Sigmoid colon (tissue), 7 donors: Measurements from ENCODE around the gene CORO2B. TPM values are rescaled to one million over a fixed set of nuclear protein-coding genes. Genes with fewer than 3 reads are reported as not detected.

Experiments used
- DNase-seq: peaks from one replicate; pipeline ENCODE4 v3.0.0-alpha.2; 2019
- H3K27ac ChIP-seq, 4 donors: fragments of 200-600 bp; sonication (generic); one replicate each; pipeline ENCODE4 v1.5.1; 2016 to 2019; ENCODE audit warnings: mild to moderate bottlenecking in 1 of 4
- H3K27me3 ChIP-seq, 3 donors: fragments of 200-600 bp; sonication (generic); one replicate each; pipeline ENCODE4 v1.5.1; 2019; ENCODE audit warnings: mild to moderate bottlenecking in 1 of 3
- H3K36me3 ChIP-seq, 4 donors: fragments of 200-600 bp; sonication (generic); one replicate each; pipeline ENCODE4 v1.5.1; 2016 to 2019
- H3K4me1 ChIP-seq, 4 donors: fragments of 200-600 bp; sonication (generic); one replicate each; pipeline ENCODE4 v1.5.1; 2017 to 2019
- H3K4me3 ChIP-seq, 4 donors: fragments of 200-600 bp; sonication (generic); one replicate each; pipeline ENCODE4 v1.5.1; 2017 to 2019; ENCODE audit warnings: mild to moderate bottlenecking in 2 of 4, moderate library complexity in 1 of 4
- H3K9me3 ChIP-seq, 4 donors: fragments of 200-600 bp in 3 of 4; sonication (generic) in 3 of 4; one replicate each; pipeline versions ENCODE4 v1.5.1 to v1.6.1; 2013 to 2019
- EP300 ChIP-seq, 4 donors: sonication (generic); formaldehyde crosslinking; IDR thresholded peaks; one replicate each; pipeline ENCODE4 v1.6.1; 2017; ENCODE audit warnings: antibody characterized with exemption in 4 of 4
- POLR2A ChIP-seq, 2 donors: fragments of 450-650 bp; IDR thresholded peaks; one replicate each; pipeline ENCODE4 v1.6.1; 2016; ENCODE audit warnings: antibody characterized with exemption in 2 of 2, mild to moderate bottlenecking in 2 of 2, moderate library complexity in 2 of 2
- POLR2AphosphoS5 ChIP-seq, 4 donors: sonication (generic); formaldehyde crosslinking; IDR thresholded peaks; one replicate each; pipeline ENCODE4 v1.6.1; 2017; ENCODE audit warnings: antibody characterized with exemption in 4 of 4
- whole genome bisulfite sequencing, 2 donors: extraction: QIAGEN DNeasy Blood & Tissue Kit; methylation state at CpG; one replicate each; pipeline ENCODE4 v1.1.7; 2013; 5-methylcytosine and 5-hydroxymethylcytosine counted together
- intact Hi-C: fragments of 100-400 bp; cut with DNase I; formaldehyde crosslinking; loops from one replicate; pipeline ENCODE4 v1.15.1; 2023
- polyA plus RNA-seq, 3 donors: library from polyadenylated mRNA; stranded (reverse); fragments of 200-250 nt; gene quantifications; one replicate each; pipeline ENCODE4 v1.2.3, GENCODE V29; 2013
- total RNA-seq, 4 donors: library from RNA; depleted of rRNA; stranded (reverse); fragments of >200 nt; gene quantifications; one replicate each; pipeline ENCODE4 v1.1.0, GENCODE V29; 2016
- TF ChIP-seq, protein P1 (sequence below), 4 experiments: fragments of 450-650 bp in 3 of 4; fragments of 200-600 bp in 1 of 4; IDR thresholded peaks; one replicate each; pipeline ENCODE4 v1.5.1; 2016 to 2019; ENCODE audit warnings: antibody characterized with exemption in 4 of 4, mild to moderate bottlenecking in 3 of 4, moderate library complexity in 2 of 4
- donor health status: healthy with polysubstance abuse.
- donor health status: Bipolar disorder and iron deficiency.
- donor health status: healthy.

Gene CORO2B
- total RNA-seq, result 1 to 10 TPM; 3.1 to 3.9 (median 3.8) TPM
- 1 to 10 TPM in 2 of 3 donors, under 1 TPM in 1; 0.46 to 2.5 (median 1.2) TPM for polyA plus RNA-seq

DNA sequence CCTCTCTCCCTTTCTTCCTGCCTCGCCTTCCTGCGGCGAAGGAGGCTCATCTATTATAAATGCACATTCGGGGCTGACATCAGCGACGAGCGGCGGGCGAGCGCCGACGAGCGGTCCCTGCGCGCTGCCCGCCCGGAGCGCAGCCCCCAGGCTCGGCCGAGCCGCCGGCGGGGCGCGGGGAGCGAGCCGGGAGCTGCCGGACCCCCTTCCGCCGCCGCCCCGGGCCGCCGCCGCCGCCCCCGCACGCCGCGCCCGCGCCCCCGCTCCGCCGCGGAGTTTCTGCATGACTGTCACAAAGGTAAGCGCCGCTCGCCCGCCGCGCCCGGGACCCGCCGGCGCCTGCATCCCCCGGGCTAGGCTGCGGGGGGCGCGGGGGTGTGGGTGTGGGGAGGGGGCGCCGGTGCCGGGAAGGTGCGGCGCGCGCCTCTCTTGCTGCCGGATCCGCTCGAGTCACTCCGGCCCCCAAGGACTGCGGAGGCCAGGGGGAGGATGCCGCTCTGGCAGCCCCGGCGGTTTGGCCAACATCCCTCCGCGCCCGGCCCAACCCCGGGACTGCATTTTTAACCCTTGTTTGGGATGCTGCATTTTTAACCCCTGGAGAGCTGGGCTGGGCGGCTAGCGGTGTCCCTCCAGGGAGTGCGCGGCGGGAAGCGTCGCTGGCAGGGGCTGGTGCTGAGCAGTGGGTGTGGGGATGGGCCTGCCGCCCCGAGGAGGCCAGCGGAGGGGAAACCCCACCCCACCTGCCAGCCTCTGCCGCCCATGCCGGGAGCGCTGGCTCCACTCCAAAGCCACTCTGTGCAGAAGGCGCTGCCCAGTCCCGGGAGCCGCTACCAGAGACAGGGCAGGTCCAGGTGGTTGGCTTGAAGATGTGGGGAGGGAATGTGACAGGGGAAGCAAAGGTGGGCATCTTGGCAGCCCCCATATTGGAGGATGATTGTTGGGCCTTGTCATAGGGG lies at the start of gene CORO2B:
Gene CORO2B, plus strand, starts transcription at position 14 of the 956 bp plus-strand sequence. Its CDS starts 270 bp downstream, at position 284.
- H3K4me3 ChIP-seq, result peak within 1 kb of the TSS; percentile 38 to 67 (median 56)

DNA sequence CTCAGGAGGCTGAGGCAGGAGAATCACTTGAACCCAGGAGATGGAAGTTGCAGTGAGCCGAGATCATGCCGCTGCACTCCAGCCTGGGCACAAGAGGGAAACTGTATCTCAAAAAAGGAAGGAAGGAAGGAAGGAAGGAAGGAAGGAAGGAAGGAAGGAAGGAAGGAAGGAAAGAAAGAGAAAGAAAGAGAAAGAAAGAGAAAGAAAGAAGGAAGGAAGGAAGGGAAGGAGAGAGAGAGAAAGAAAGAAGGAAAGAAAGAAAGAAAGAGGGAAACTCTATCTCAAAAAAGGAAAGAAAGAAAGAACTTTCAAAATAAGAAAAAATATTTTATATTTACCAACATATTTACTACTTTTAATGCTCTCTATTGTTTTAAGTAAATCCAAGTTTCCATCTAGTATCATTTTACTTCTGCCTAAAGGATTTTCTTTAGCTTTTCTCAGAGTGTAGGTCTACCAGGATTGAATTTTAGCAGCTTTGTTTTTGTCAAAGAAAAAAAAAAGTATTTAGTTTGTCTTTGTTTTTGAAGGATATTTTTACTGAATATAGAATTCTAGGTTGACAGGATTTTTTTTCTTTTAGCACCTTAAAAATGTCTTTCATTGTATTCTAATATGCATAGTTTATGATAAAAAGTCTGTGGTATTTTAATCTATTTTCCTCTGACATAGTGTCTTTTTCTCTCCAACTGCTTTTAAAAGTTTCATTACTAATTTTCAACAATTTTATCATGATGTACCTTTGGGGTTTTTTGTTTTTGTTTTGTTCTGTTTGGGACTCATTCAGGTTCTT lies 47.2 kb upstream of the CORO2B start:
- H3K4me3 ChIP-seq, result no peak overlapping the region
- intact Hi-C loops, result no loop called here
- no peak for DNase-seq
- TF ChIP-seq EP300 (IDR thresholded peaks at IDR 0.05) (no peak), POLR2AphosphoS5 (IDR thresholded peaks at IDR 0.05) (no peak), POLR2A (IDR thresholded peaks at IDR 0.05) (no peak)
- TF ChIP-seq, protein P1, sequence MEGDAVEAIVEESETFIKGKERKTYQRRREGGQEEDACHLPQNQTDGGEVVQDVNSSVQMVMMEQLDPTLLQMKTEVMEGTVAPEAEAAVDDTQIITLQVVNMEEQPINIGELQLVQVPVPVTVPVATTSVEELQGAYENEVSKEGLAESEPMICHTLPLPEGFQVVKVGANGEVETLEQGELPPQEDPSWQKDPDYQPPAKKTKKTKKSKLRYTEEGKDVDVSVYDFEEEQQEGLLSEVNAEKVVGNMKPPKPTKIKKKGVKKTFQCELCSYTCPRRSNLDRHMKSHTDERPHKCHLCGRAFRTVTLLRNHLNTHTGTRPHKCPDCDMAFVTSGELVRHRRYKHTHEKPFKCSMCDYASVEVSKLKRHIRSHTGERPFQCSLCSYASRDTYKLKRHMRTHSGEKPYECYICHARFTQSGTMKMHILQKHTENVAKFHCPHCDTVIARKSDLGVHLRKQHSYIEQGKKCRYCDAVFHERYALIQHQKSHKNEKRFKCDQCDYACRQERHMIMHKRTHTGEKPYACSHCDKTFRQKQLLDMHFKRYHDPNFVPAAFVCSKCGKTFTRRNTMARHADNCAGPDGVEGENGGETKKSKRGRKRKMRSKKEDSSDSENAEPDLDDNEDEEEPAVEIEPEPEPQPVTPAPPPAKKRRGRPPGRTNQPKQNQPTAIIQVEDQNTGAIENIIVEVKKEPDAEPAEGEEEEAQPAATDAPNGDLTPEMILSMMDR (IDR thresholded peaks at IDR 0.05), result no peak
- no peaks in the 10 kb centered on the region for H3K27me3 ChIP-seq
- H3K36me3 ChIP-seq, result no peaks in the 10 kb centered on the region
- no peak overlapping the region for H3K27ac ChIP-seq
- no peaks in the 10 kb centered on the region for H3K4me1 ChIP-seq
- WGBS, 2 donors, result 95 to 96% methylated on average over 2 of the region's 2 CpGs
- H3K9me3 ChIP-seq, result no peaks in the 10 kb centered on the region

More for the DNA sequence above, at the start of gene CORO2B:
- Histone ChIP-seq H3K9me3 (no peaks in the 10 kb centered on the region), H3K27me3 (peaks cover 11 to 51% (median 37%) of the 10 kb centered on the region in 3 donors), H3K27ac (peak within 1 kb of the TSS; percentile 41 to 78 (median 70)), H3K4me1 (peaks cover 2 to 21% (median 18%) of the 10 kb centered on the region in 4 donors), H3K36me3 (no peaks in the 10 kb centered on the region)
- no peak for TF ChIP-seq POLR2A (IDR thresholded peaks at IDR 0.05)
- peak in 1 of 4 donors; percentile 15 for TF ChIP-seq POLR2AphosphoS5 (IDR thresholded peaks at IDR 0.05)
- TF ChIP-seq, protein P1 (IDR thresholded peaks at IDR 0.05), result no peak
- no peak for TF ChIP-seq EP300 (IDR thresholded peaks at IDR 0.05)
- no peak for DNase-seq
- intact Hi-C loops, result loop anchor here (1.0 kb wide), 1 partner anchor 95 kb away; no protein-coding TSS in a partner anchor
- 2% methylated on average over 95 of the region's 95 CpGs for WGBS, 2 donors

- TF ChIP-seq, protein P1 (IDR thresholded peaks at IDR 0.05), result no peak
- TF ChIP-seq POLR2AphosphoS5 (IDR thresholded peaks at IDR 0.05), result no peak
- no peak for TF ChIP-seq EP300 (IDR thresholded peaks at IDR 0.05)
- TF ChIP-seq POLR2A (IDR thresholded peaks at IDR 0.05), result no peak
- no peaks in the 10 kb centered on the region for H3K4me1 ChIP-seq
- H3K9me3 ChIP-seq, result peaks cover 0 to 3% (median 0%) of the 10 kb centered on the region in 4 donors
- H3K36me3 ChIP-seq, result no peaks in the 10 kb centered on the region
- no peak for DNase-seq
- WGBS, 2 donors, result 67 to 73% methylated on average over 4 of the region's 4 CpGs
- H3K27ac ChIP-seq, result peak overlapping the region in 1 of 4 donors; percentile 10
- H3K4me3 ChIP-seq, result no peak overlapping the region
- intact Hi-C loops, result no loop called here
- no peaks in the 10 kb centered on the region for H3K27me3 ChIP-seq
These were observed 42.3 kb upstream of the CORO2B start for GRCh38 chr15:68536331-68537095.

DNA sequence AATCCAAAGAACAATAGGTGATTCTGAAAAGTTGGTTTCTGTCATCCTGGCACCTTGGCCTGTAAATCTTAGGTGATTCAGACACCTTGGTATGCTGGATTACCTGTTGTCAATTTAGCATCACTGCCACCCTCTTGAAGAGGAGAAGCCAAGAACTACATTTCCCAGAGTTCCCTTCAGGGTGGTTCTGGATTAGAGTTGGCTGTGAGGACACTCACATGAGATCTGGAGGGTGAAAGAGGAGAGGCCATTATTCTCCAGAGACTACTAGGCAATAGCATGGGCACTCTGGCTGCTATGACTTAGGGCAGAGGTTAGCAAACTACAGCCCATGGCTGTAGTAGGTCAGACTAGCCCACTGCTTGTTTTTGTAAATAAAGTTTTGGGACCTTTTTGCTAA lies 41.7 kb upstream of the CORO2B start:
- intact Hi-C loops, result no loop called here
- H3K9me3 ChIP-seq, result peaks cover 0 to 3% (median 0%) of the 10 kb centered on the region in 4 donors
- no peaks in the 10 kb centered on the region for H3K36me3 ChIP-seq
- H3K4me1 ChIP-seq, result no peaks in the 10 kb centered on the region
- TF ChIP-seq POLR2AphosphoS5 (IDR thresholded peaks at IDR 0.05) (no peak), POLR2A (IDR thresholded peaks at IDR 0.05) (no peak), EP300 (IDR thresholded peaks at IDR 0.05) (no peak)
- TF ChIP-seq, protein P1 (IDR thresholded peaks at IDR 0.05), result no peak
- DNase-seq, result no peak
- H3K27ac ChIP-seq, result no peak overlapping the region
- H3K27me3 ChIP-seq, result no peaks in the 10 kb centered on the region
- no peak overlapping the region for H3K4me3 ChIP-seq
